HL-60 (cell line): ENCODE measurements around the gene OVCA2.
A peak's percentile ranks its signal among the peaks of the same experiment; 100 is the strongest.

Experiments
- DNase-seq, 2 experiments: peaks; one replicate each; pipeline ENCODE4 v3.0.0-alpha.2; 2010 to 2020; ENCODE audit warnings: low read depth in 1 of 2, low spot score in 1 of 2
- H3K27ac ChIP-seq: fragments of 250-450 bp; sonication (Bioruptor Pico); replicated peaks from 2 replicates; pipeline ENCODE4 v1.5.1; 2020; ENCODE audit warnings: mild to moderate bottlenecking, moderate library complexity
- H3K27me3 ChIP-seq: fragments of 250-450 bp; sonication (Bioruptor Pico); 2 replicates; pipeline ENCODE4 v1.5.1; 2021; ENCODE audit warnings: mild to moderate bottlenecking, moderate library complexity; ENCODE audit not compliant: insufficient read depth, poor library complexity, severe bottlenecking
- H3K4me3 ChIP-seq: replicated peaks from 2 replicates; pipeline ENCODE4 v1.5.1; 2011; ENCODE audit warnings: mild to moderate bottlenecking, control low read depth, low read length; ENCODE audit not compliant: insufficient read depth
- CTCF ChIP-seq: IDR thresholded peaks from one replicate; pipeline ENCODE4 v1.5.1; 2011; ENCODE audit warnings: low read length, control low read depth, inconsistent platforms; ENCODE audit not compliant: insufficient read depth
- GABPA ChIP-seq: IDR thresholded peaks from 2 replicates; pipeline ENCODE4 v1.6.1; 2012; ENCODE audit warnings: low read depth
- POLR2AphosphoS5 ChIP-seq: IDR thresholded peaks from 2 replicates; pipeline ENCODE4 v1.6.1; 2012; ENCODE audit warnings: low read depth
- REST ChIP-seq: IDR thresholded peaks from 2 replicates; pipeline ENCODE4 v1.6.1; 2012; ENCODE audit warnings: low read depth; ENCODE audit not compliant: insufficient replicate concordance
- SPI1 ChIP-seq: IDR thresholded peaks from 2 replicates; pipeline ENCODE4 v1.6.1; 2012; ENCODE audit warnings: low read depth, mild to moderate bottlenecking, borderline replicate concordance
- long read RNA-seq: library from polyadenylated mRNA; unstranded; transcript quantifications from one replicate; pipeline ENCODE4 v2.0.0, GENCODE V29; 2020

The OVCA2 gene
- long read RNA-seq, transcript OVCA2-201 (2 exons, 1,122 nt), result major isoform, 59 of 59 reads
- long read RNA-seq, partial matches to known transcripts, result 0 of 59 reads
- long read RNA-seq, other reads (novel, unspliced or antisense), result 0 of 59 reads

- DNase-seq, result peak; percentile 74 to 79
- peak within 1 kb of the TSS; percentile 65 for H3K4me3 ChIP-seq
- TF ChIP-seq SPI1, result 0 out of 2 replicates have a peak, but pooled peaks have one; percentile 7
- peak; percentile 54 for TF ChIP-seq REST
- TF ChIP-seq POLR2AphosphoS5, result peak; percentile 60
- TF ChIP-seq CTCF, result no peak
- peak; percentile 93 for TF ChIP-seq GABPA
Measured at GRCh38 chr17:2041561-2042389, at the start of gene OVCA2. Gene OVCA2 (plus strand): TSS chr17:2042022. CDS start chr17:2042048, 26 bp downstream.

GRCh38 chr17:1992541-1992940 lies 49.3 kb upstream of the OVCA2 start:
- TF ChIP-seq CTCF (no peak), POLR2AphosphoS5 (no peak), REST (no peak), GABPA (no peak), SPI1 (no peak)
- Histone ChIP-seq H3K27ac (no peak overlapping the region), H3K27me3 (no peaks in the 10 kb centered on the region), H3K4me3 (no peak overlapping the region)
- DNase-seq, result no peak

More at GRCh38 chr17:2041561-2042389, at the start of gene OVCA2:
- H3K27ac ChIP-seq, result peak within 1 kb of the TSS; percentile 82
- no peaks in the 10 kb centered on the region for H3K27me3 ChIP-seq

- Histone ChIP-seq H3K4me3 (no peak overlapping the region), H3K27ac (no peak overlapping the region), H3K27me3 (no peaks in the 10 kb centered on the region)
- no peak for DNase-seq
- TF ChIP-seq SPI1 (no peak), GABPA (no peak), CTCF (no peak), REST (no peak), POLR2AphosphoS5 (no peak)
Measured at GRCh38 chr17:1994707-1995106, 47.1 kb upstream of the OVCA2 start.
